ENCODE data around the gene TCL1A.
A peak's percentile ranks its signal among the peaks of the same experiment; 100 is the strongest.
"Not testable (repeated sequence)": the region's sequence is repeated elsewhere in the genome, so short reads cannot be mapped to it uniquely, and the experiment has no call there.

Gene TCL1A

DNA sequence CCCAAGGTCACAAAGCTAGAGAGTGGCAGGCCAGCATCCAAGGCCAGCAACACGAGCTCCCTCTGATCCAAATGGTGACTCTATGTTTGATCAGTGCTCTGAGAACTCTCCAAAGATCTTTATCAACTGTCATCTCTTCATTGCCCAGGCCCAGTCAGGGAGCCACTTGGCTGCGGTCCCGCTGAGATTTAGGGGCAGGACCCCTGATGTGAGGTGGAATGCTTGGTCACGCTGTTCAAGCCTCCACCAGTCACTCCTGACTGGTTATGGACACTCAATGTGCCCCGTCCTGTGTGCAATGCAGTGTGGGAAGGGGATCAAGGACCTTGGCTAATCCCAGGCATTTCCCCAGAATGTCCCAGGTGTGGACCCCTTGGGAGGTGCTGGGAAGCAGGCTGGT lies 47.5 kb downstream of the TCL1A start:
- H3K36me3 ChIP-seq (ENCODE audit: control insufficient read depth in 2 of 2, insufficient read depth in 1 of 2, low read length in 2 of 2), result no peaks in the 10 kb centered on the region
- H3K27ac ChIP-seq (ENCODE audit: extremely low read depth, low read depth, low read length), result no peak overlapping the region
- H3K4me1 ChIP-seq (ENCODE audit: control insufficient read depth, insufficient read depth, low read length), result peaks cover 3% of the 10 kb centered on the region; the same call in 1 of the 2 replicates
- no peak for TF ChIP-seq ZNF19 (tag by site-specific recombination; IDR thresholded peaks at IDR 0.05; ENCODE audit: low read depth)
- TF ChIP-seq ZIC2 (tag by site-specific recombination; IDR thresholded peaks at IDR 0.05), result peak; percentile 15; the same call in 1 of the 2 replicates
- H3K4me3 ChIP-seq (ENCODE audit: low read depth, low read length), result no peak overlapping the region
- ChIA-PET POLR2A (no interaction called here), CTCF (interaction anchor here (0.6 to 1.0 kb wide), 3 partner anchors 9 to 218 kb away, joined by 3 to 4 read pairs (median 3); no protein-coding TSS in a partner anchor)
- H3K9me3 ChIP-seq (ENCODE audit: control insufficient read depth, insufficient read depth, low read depth, low read length), result no peaks in the 10 kb centered on the region

DNA sequence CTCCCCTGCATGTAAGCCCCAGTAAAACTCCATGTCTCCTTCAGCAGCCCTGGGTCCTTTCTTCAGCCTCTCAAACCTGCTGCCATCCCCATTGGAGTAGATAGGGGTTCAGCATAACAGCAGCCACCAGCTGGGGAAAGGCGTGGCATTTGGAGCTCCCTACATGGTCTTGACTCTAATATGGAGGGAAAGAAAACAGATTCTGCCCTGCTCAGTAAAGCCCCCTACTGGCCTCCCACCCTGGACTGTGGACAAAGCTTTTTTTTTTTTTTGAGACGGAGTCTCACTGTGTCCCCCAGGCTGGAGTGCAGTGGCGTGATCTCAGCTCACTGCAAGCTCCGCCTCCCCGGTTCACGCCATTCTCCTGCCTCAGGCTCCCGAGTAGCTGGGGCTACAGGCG lies 48.4 kb downstream of the TCL1A start:
- POLR2A ChIA-PET; H3K27ac ChIP-seq (ENCODE audit: extremely low read depth, low read depth, low read length); H3K4me3 ChIP-seq (ENCODE audit: low read depth, low read length); H3K4me1 ChIP-seq (ENCODE audit: control insufficient read depth, insufficient read depth, low read length); H3K9me3 ChIP-seq (ENCODE audit: control insufficient read depth, insufficient read depth, low read depth, low read length); H3K36me3 ChIP-seq (ENCODE audit: control insufficient read depth in 2 of 2, insufficient read depth in 1 of 2, low read length in 2 of 2): not testable (repeated sequence)
- CTCF ChIA-PET, result interaction anchor here (0.6 to 1.3 kb wide), 10 partner anchors 9 to 110 kb away, joined by 3 to 6 read pairs (median 4); no protein-coding TSS in a partner anchor
- TF ChIP-seq ZIC2 (tag by site-specific recombination; IDR thresholded peaks at IDR 0.05) (peak; percentile 69), ZBTB20 (tag by site-specific recombination; IDR thresholded peaks at IDR 0.05) (0 out of 2 replicates have a peak, but pooled peaks have one; percentile 27)
- TF ChIP-seq, protein P1, sequence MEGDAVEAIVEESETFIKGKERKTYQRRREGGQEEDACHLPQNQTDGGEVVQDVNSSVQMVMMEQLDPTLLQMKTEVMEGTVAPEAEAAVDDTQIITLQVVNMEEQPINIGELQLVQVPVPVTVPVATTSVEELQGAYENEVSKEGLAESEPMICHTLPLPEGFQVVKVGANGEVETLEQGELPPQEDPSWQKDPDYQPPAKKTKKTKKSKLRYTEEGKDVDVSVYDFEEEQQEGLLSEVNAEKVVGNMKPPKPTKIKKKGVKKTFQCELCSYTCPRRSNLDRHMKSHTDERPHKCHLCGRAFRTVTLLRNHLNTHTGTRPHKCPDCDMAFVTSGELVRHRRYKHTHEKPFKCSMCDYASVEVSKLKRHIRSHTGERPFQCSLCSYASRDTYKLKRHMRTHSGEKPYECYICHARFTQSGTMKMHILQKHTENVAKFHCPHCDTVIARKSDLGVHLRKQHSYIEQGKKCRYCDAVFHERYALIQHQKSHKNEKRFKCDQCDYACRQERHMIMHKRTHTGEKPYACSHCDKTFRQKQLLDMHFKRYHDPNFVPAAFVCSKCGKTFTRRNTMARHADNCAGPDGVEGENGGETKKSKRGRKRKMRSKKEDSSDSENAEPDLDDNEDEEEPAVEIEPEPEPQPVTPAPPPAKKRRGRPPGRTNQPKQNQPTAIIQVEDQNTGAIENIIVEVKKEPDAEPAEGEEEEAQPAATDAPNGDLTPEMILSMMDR (tag by site-specific recombination; IDR thresholded peaks at IDR 0.05), result peak; percentile 24; the same call in 1 of the 2 replicates

DNA sequence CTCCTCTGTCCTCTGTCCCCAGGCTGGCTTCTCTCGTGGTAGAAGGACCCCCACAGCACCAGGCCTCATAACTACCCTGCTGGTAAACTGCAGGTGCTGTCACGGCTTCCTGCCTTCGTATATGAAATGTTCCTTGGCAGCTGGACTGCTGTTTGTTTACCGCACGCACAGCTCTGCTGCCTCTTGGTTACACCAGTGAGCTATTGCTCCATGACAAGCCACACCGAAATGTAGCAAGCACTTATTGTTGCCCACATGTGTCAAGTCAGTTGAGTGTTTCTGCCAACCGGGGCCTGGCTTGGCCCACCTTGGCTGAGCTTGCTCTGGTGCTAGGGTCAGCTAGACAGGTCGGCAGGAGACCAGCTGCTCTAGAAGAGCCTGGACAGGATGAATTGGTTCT lies 49.4 kb downstream of the TCL1A start:
- peaks cover 3% of the 10 kb centered on the region; the same call in 1 of the 2 replicates for H3K4me1 ChIP-seq (ENCODE audit: control insufficient read depth, insufficient read depth, low read length)
- ChIA-PET CTCF (interaction anchor here (0.8 to 1.2 kb wide), 2 partner anchors 98 to 105 kb away, joined by 3 to 4 read pairs; no protein-coding TSS in a partner anchor), POLR2A (no interaction called here)
- TF ChIP-seq ZIC2 (tag by site-specific recombination; IDR thresholded peaks at IDR 0.05) (0 out of 2 replicates have a peak, but pooled peaks have one; percentile 33), SP7 (tag by site-specific recombination; IDR thresholded peaks at IDR 0.05) (no peak), ZBTB48 (tag by site-specific recombination; IDR thresholded peaks at IDR 0.05) (no peak), ZNF138 (tag by site-specific recombination; IDR thresholded peaks at IDR 0.05; ENCODE audit: borderline replicate concordance) (no peak)
- H3K27ac ChIP-seq (ENCODE audit: extremely low read depth, low read depth, low read length), result no peak overlapping the region
- H3K4me3 ChIP-seq (ENCODE audit: low read depth, low read length), result no peak overlapping the region
- H3K9me3 ChIP-seq (ENCODE audit: control insufficient read depth, insufficient read depth, low read depth, low read length), result no peaks in the 10 kb centered on the region
- no peaks in the 10 kb centered on the region for H3K36me3 ChIP-seq (ENCODE audit: control insufficient read depth in 2 of 2, insufficient read depth in 1 of 2, low read length in 2 of 2)

DNA sequence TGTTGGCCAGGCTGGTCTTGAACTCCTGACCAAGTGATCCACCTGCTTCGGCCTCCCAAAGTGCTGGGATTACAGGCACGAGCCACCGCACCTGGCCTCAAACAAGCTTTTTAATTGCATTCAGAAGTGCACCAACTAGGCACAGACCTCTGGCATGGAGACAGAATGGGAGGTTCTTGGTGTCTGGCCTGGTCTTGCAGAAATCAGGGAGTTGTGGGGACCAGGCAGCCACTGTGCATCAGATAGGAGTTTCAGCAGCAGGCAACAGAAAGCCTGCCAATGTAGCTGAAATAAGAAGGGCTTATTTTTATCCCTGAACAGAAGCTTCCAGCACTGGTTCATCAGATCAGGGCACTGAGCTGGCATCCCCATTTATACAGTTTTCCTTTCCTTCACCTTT lies 49.9 kb downstream of the TCL1A start:
- ChIA-PET POLR2A (no interaction called here), CTCF (interaction anchor here (0.6 to 1.2 kb wide), 4 partner anchors 59 to 105 kb away, joined by 3 to 4 read pairs (median 3); no protein-coding TSS in a partner anchor)
- Histone ChIP-seq H3K4me1 (ENCODE audit: control insufficient read depth, insufficient read depth, low read length) (peaks cover 3% of the 10 kb centered on the region; the same call in 1 of the 2 replicates), H3K27ac (ENCODE audit: extremely low read depth, low read depth, low read length) (no peak overlapping the region), H3K9me3 (ENCODE audit: control insufficient read depth, insufficient read depth, low read depth, low read length) (no peaks in the 10 kb centered on the region), H3K36me3 (ENCODE audit: control insufficient read depth in 2 of 2, insufficient read depth in 1 of 2, low read length in 2 of 2) (no peaks in the 10 kb centered on the region), H3K4me3 (ENCODE audit: low read depth, low read length) (no peak overlapping the region)
- TF ChIP-seq, protein P2, sequence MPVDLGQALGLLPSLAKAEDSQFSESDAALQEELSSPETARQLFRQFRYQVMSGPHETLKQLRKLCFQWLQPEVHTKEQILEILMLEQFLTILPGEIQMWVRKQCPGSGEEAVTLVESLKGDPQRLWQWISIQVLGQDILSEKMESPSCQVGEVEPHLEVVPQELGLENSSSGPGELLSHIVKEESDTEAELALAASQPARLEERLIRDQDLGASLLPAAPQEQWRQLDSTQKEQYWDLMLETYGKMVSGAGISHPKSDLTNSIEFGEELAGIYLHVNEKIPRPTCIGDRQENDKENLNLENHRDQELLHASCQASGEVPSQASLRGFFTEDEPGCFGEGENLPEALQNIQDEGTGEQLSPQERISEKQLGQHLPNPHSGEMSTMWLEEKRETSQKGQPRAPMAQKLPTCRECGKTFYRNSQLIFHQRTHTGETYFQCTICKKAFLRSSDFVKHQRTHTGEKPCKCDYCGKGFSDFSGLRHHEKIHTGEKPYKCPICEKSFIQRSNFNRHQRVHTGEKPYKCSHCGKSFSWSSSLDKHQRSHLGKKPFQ (tag by site-specific recombination; IDR thresholded peaks at IDR 0.05), result no peak
- TF ChIP-seq, protein P3, sequence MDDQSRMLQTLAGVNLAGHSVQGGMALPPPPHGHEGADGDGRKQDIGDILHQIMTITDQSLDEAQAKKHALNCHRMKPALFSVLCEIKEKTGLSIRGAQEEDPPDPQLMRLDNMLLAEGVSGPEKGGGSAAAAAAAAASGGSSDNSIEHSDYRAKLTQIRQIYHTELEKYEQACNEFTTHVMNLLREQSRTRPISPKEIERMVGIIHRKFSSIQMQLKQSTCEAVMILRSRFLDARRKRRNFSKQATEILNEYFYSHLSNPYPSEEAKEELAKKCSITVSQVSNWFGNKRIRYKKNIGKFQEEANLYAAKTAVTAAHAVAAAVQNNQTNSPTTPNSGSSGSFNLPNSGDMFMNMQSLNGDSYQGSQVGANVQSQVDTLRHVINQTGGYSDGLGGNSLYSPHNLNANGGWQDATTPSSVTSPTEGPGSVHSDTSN (CRISPR knock-in tag; IDR thresholded peaks at IDR 0.05), result no peak
- TF ChIP-seq ZNF830 (tag by site-specific recombination; IDR thresholded peaks at IDR 0.05; ENCODE audit: low read depth), result no peak
- TF ChIP-seq ZNF530 (tag by site-specific recombination; IDR thresholded peaks at IDR 0.05; ENCODE audit: low read depth), result no peak
- TF ChIP-seq, protein P4, sequence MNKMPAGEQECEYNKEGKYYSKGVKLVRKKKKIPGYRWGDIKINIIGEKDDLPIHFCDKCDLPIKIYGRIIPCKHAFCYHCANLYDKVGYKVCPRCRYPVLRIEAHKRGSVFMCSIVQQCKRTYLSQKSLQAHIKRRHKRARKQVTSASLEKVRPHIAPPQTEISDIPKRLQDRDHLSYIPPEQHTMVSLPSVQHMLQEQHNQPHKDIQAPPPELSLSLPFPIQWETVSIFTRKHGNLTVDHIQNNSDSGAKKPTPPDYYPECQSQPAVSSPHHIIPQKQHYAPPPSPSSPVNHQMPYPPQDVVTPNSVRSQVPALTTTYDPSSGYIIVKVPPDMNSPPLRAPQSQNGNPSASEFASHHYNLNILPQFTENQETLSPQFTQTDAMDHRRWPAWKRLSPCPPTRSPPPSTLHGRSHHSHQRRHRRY (tag by site-specific recombination; IDR thresholded peaks at IDR 0.05), result no peak
